Mammary epithelial cell (primary cell): ENCODE measurements around the gene ULK4.

Experiments
- CTCF ChIP-seq, 2 donors: IDR thresholded peaks in 1 of 2; conservative IDR thresholded peaks in 1 of 2; 2 replicates each; pipeline ENCODE4 v1.5.1; 2011 to 2012; ENCODE audit warnings: inconsistent platforms in 2 of 2, low read length in 2 of 2, mild to moderate bottlenecking in 2 of 2, control low read depth in 1 of 2, low read depth in 1 of 2; ENCODE audit not compliant: insufficient read depth in 1 of 2; ENCODE audit errors: extremely low read depth in 1 of 2
- EZH2 ChIP-seq: IDR thresholded peaks from 2 replicates; pipeline ENCODE4 v1.6.1; 2012; ENCODE audit warnings: low read length, inconsistent platforms, borderline replicate concordance

DNA sequence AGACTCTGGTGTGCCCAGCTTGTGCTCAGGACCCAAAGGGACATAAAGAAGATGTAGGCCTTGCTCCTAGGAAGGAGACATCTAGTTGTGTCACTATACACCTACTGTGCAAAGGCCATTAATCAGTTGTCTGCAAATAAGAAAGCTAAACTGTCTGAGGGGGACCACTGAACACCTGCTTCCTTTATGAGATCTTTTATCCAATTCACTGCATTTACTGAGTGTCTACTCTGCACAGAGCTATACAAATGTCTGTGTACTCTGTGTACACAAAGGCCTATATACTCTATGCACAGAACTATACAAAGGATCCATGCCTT, 637.8 kb downstream of the ULK4 start:
- TF ChIP-seq CTCF (conservative IDR thresholded peaks at IDR 0.05 in 1 of 2, IDR thresholded peaks at IDR 0.05 in 1 of 2; ENCODE audit: extremely low read depth in 1 of 2, insufficient read depth in 1 of 2, low read depth in 1 of 2, low read length in 2 of 2), result no peak
- no peak for TF ChIP-seq EZH2
